ENCODE results near the gene PRR20G.
"Not testable (repeated sequence)": the region's sequence is repeated elsewhere in the genome, so short reads cannot be mapped to it uniquely, and the experiment has no call there.

Gene PRR20G

DNA sequence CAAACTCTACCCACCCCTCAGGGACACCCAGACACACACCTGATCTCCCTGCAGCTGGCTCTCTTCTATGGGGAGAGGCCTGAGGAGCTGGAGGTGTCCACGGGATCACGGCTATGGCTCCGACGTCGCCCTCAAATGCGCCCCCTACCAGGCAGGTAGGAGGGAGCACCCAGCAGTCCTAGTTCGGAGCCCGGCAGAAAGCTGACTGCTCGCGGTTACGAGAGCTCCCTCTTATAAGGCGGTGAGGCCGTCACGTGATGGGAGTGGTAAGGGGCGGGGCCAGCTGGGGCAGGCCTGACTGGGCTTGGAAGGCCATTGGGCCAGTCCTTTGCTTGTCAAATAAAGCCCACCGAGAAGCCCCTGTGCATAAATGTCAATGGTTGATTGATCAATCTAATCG is at the start of gene PRR20G:
Gene PRR20G, minus strand, starts transcription at position 207 of the 400 bp plus-strand sequence. CDS start 681 bp downstream, outside the sequence.
- DNase-seq (ENCODE audit: low read depth in 2 of 2), result no peak

DNA sequence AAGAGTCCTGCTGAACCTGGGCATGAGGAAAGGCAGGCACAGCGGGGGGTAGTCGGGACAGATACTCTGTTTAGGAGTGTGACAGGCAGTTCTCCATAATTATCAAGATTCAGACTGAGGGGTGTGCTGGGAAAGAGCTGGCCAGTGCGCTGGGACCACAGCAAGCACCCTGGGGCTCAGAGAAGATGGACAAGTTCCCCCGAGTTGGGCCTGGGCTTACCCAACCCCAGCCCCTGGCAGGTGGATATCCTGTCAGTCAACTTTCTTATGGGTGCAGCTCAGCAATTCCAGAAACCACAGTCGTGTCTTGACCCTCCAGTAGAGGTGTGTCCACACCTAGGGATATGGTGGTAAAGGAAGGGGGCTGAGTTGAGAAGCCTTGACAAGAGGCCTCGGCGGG is 49.2 kb upstream of the PRR20G start:
- DNase-seq (ENCODE audit: low read depth in 2 of 2), result no peak

DNA sequence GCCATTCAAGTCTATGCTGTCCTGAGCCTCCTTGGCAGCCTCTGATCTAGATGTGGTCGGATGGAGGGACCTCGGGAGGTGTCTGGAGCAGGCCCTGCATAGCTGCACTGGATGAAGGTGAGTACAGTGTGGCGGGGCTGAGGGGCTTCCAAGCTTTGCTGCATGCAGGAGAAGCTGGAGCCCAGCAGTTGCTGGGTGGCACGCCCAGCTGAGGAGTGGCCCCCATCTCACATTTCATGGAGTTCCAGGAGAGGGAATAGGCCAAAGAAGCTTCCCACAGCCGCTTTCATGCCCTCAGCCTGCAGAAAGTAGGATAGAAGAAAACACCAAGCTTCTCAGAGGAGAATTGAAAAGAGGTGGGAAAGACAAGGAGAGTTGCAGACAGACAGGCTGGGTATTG is 48.3 kb upstream of the PRR20G start:
- no peak for DNase-seq (ENCODE audit: low read depth in 2 of 2)

DNA sequence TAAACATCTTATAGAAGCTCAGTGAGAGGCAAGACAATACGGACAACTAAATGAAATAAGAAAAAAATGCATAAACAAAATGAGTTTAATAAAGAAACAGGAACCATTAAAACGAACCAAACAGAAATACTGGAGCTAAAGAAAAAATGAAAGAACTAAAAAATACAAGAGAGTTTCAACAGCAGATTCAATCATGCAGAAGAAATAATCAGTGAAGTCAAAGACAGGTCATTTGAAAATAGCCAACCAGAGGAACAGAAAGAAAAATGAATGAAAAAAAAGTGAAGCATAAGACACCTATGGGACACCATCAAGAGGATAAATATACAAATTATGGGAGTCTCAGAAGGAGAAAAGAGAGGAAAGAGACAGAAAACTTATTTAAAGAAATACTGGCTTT is 42.5 kb upstream of the PRR20G start:
- DNase-seq (ENCODE audit: low read depth in 2 of 2), result no peak

DNA sequence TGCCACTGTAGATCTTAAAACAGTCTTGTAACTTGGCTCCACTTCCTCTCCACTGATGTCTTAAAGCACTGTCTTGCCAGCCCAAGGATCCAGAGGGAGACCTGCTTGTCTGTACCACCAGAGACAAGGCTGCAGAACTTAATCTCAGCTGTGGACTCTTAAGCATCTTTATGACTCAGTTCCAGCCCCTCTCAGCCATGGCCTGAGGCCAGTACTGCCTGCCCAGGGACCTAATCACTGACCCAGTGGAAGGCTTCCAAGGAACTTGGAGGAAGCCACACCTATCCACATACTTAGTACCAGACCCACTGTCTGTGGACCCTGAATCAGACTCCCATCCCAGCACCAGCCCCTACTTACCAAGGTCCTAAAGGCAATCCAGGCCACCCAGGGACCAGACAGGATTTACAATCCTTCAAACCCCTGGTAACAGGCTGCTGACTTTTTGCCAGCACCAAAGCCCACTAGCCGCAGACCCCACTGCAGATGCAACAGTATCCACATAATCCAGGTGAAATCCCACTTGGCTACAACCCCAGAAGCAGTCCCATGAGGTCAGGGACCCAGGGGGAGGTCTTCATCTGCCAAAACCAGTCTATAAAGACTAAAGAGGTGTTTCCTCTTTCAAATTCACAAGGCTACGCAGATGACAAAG is 41.9 kb upstream of the PRR20G start:
- DNase-seq (ENCODE audit: low read depth in 2 of 2), result no peak

DNA sequence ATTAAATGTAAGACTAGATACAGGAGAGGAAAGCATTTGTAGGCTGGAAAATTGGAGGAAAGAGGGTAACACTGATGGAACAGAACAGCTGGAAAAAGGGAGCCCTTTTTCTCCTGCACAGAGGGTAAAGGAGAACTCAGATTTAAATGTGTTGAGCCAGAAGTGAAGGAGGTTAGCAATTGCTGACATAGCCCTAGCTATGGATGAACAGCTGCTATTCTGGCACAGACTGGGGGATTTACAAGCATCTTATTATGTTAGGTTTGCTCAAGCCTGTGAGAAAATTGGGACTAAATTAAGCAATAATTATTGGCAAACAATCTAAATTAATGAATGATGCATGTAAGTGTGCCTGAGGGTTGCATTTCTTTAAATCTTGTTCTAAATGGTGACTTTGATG is 40.6 kb upstream of the PRR20G start:
- DNase-seq (ENCODE audit: low read depth in 2 of 2), result no peak

DNA sequence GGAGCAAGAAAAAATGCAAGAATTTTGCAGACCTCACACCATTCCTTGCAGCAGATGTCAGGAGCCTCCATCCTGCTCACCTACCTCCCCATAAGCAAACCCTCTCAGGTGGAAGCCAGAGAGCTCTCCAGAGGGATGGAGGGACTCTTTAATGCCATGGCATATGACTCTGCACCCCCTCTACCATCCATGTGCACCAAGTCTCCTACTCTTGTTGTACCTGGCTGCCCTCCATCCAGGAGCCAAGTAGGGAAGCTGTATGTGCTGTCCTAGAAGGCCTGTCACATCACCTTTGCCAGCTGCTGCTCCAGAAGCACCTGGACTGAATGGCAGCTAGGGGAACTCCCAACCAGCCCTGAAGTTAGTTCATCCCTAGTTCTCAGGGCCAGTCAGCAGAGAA is 38.5 kb upstream of the PRR20G start:
- no peak for DNase-seq (ENCODE audit: low read depth in 2 of 2)

DNA sequence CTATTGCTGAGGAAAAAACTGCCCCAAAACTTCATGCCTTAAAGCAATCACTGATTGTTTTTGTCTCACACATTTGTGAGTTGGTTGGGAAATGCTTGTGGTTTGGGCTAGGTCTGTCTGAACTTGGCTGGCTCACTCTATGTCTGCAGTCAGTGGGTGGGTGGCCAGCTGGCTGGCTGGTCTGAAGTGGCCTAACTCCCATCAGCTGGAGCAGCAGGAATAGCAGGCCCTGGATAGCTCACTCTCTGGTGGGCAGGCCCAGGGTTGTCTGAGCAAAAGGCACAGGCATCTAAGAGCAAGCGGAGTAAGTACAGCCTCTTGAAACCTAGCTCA is 37.7 kb upstream of the PRR20G start:
- DNase-seq (ENCODE audit: low read depth in 2 of 2), result no peak

DNA sequence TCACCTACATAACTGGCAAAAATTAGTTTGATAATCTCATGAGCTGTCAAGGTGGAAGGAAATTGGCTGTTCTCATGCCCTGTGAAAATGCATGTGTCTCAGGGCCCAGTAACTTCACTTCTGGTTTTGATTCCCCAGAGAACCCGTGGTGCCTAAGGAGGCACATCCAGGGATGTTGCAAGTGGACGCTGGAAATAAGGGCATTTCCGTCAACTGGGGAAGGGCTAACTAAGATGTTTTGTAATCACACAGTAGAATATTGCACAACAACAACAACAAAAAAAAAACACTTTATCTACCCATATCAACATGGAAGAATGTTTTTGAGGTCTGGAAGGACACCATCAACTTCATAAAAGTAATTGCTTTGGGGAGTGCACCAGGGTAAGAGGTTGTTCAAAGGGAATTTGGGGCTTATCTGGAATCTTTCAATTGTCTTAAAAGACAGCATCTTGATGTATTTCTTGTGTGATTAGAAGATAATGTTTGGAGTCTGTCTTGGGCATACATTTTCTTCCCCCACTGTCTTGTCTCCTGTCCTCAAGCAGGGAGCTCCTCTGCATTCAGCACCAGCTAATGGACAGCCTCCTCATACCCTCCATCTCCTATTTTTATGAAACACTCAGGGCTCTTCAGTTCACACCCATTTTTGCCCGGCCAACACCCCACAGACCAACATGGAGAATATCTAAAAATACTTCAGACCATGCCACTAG is 37.2 kb upstream of the PRR20G start:
- no peak for DNase-seq (ENCODE audit: low read depth in 2 of 2)

DNA sequence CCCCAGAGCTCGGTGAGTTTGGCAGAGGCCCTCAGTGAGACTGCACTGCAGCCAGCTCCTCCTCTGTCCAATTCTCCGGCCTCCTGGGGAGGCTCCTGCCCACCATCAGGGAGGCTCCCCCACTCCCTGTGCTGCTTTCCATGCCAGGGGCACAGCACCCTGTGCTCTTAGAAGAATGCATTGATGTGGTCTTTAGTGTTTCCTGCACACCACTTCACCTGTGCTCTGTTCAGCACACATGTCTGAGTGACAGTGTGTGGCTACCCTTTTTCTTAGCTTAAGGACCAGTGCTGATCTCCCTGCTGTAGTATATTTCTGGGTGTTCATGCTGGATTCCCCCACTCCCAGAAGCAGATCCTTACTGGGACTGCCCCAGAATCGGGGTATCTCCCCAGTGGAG is 36.2 kb upstream of the PRR20G start:
- no peak for DNase-seq (ENCODE audit: low read depth in 2 of 2)

DNA sequence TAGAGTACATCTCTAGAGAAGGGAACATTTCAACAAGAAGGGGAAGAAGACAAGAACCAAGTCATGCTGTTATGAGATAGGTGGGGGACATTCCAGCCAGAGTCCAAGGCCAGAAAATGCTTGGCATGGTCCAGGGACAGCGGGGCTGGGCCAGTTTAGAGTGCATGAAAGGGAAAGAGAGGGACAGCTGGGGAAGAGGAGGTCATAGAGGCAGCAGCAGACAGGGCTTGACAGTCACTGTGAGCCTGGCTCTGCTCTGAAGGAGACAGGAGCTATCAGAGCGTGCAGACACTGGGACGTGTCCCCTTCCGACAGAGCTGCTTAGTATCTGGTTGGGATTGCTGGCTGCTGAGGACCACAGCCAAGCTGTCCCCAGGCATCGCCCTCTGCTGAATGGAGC is 35.7 kb upstream of the PRR20G start:
- no peak for DNase-seq (ENCODE audit: low read depth in 2 of 2)

DNA sequence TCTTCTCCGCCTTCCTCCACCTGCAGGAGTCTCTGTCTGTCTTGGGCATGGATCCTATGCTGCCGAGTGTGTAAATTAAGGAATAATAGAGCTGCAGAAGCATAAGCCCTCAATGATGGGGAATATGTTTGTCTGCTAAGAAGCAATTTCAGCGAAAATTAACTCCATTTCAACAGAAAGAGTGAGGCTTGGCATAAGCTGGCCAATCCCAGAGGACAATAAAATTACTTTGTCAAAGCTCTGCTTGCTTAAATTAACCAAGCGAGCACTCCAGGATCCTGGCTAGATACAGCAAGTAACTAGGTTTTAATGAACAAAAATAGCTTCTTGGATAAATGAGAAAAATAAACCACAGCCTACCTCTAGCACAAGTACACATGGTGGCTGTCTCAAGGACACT is 33.5 kb upstream of the PRR20G start:
- no peak for DNase-seq (ENCODE audit: low read depth in 2 of 2)

DNA sequence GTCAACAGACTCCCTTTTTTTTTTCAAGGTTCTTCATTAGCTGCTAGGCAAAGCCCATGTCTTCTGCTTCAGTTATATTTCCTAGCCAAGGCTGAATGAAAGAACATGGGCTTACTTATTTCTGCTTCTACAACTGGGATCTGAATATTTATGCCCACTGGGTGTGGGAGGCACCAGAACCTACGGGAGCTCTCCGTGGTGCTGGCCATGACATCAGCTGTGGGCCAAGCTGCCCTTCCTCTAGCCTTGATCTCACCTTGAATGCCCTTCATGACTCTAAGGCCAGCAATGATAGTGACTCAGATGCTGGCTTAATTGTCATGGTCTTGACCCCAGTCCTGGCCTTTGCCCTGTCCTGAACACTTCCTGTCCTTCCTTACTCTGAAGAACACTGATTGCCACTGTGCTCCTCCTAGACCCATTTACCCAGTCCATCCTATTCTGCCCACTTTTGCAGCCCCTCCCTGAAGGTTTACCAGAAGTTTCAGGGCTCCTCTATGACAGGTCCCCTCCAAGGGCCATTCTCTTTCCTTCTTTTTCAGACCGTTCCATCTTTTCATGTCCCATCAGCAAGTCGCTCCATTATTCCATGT is 32.8 kb upstream of the PRR20G start:
- DNase-seq (ENCODE audit: low read depth in 2 of 2), result no peak

DNA sequence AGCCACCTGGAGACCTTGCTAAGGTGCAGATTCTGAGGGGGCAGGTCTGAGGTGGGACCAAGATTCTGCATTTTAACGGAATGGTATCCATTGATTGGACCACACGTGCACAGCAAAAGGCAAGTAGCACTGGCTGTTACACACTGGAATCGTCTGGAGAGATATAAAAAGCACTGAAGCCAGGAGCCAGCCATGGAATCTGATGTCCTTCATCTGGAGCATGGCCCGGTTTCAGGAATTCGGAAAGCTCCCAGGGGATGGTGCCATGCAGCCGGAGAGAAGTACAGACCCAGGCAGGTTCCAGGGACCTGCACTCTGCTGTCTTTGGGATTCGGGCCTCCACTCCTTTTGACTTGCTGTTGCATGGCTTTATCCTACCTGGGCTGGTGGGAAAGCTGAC is 28.8 kb upstream of the PRR20G start:
- DNase-seq (ENCODE audit: low read depth in 2 of 2), result no peak

DNA sequence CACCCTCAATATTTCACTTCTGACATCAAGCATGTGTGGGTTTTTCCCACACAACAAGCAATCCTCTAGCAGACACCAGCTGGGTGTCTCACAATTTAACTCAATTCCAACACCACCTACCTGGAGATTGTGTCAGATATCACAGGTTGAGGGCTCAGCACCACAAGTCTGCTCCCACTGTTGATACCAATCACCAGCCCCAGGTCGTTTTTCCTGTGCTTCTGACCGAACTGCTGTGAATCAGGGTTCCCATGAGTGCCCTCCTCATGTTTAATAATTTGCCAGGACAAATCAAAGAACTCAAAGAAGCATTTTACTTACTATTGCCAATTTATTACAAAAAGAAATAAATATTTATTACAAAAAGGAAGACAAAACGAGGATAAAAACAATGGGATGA is 25.0 kb upstream of the PRR20G start:
- no peak for DNase-seq (ENCODE audit: low read depth in 2 of 2)

DNA sequence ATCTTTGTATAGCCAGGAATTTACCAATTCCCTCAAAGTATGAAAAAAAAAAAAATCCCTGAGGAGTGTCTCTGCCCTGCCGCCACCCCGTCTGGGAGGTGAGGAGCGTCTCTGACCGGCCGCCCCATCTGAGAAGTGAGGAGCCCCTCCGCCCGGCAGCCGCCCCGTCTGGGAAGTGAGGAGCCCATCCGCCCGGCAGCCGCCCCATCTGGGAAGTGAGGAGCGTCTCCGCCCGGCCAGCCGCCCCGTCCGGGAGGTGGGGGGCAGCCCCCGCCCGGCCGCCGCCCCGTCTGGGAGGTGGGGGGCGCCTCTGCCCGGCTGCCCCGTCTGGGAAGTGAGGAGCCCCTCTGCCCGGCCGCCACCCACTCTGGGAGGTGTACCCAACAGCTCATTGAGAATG is 21.0 kb upstream of the PRR20G start:
- not testable (repeated sequence) for DNase-seq (ENCODE audit: low read depth in 2 of 2)

DNA sequence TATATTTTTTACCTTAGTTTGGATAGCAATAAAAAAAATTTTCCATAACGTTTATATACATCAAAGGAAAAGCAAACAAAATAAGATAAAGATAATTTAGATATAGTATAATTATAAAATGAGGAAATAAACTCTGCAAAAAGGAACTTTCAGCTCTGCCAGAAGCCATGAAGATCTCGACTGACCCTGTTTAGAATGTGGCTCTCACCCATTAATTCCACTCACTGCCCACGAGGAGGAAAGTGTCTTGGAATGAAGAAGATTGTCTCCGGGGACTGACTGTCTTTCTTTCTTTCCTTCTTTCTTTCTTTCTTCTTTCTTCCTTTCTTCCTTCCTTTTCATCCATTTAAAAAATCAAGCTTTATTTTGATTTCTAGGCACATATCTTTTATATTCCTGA is 20.1 kb upstream of the PRR20G start:
- no peak for DNase-seq (ENCODE audit: low read depth in 2 of 2)

DNA sequence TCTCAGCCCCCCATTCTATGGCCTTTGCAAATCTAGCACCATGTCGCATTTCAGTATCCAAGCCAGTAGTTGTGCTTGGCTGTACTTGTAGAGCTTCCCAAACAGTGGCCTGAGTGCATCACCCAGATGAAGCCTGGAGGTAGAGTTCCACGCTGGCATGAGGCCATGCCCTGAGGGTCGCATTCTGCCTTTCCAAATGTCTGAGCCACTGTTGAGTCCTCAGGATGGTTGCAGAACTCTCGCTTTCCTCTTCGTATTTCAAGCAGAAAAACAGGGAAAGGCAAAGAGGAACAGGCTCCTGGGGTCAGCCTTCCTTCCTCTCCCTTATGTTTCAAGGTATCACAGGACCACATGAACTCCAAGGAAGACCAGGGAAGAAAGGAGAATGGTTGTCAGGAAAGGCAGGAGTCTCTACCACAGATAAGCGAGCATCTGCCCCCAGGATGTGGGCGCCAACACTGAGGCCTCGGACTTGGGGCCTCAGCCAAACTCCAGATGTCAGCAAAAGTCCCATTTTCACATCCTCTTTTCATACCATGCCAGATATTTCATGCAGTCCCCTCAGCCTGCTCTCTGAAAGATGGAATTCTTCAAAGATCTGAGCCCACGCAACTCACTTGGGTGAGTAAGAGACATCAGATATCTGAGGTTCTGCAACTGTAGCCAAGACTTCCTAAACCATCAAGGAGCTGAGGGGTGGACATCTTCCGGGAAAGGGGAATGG is 19.4 kb upstream of the PRR20G start:
- no peak for DNase-seq (ENCODE audit: low read depth in 2 of 2)

DNA sequence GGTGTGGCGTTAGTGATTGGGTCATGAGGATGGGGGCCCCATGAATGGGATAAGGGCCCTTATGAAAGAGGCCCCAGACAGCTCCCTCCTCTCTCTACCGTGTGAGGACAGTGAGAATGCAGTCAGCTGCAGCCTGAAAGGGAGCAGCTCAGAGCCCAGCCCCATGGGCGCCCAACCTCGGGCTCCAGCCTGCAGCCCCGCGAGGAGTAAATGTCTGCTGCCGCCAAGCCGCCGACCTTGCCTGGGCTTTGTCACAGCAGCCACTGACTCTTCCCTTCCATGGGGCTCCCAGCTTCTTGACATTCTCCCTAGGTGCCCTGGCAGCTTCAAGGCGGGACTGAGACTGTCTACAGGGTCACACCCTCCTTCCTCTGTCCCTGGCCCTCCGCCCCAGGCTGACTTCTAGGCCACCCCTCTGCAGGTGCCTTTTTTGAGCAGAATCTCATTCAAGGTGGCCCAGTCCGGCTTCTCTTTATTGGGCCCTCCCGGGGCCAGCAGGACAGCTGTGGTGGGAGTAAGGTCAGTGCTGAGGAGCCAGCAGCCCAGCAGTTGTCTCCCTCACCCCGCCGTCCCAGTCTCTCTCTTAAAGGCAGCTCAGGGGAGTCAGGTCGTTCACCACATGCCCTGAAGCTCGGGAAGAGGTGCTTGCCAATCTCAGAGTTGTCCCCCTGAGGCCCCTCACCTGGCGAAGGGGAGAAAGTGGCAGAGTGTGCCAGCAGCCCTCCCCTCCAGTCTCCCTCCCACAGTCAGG is 18.7 kb upstream of the PRR20G start:
- no peak for DNase-seq (ENCODE audit: low read depth in 2 of 2)

DNA sequence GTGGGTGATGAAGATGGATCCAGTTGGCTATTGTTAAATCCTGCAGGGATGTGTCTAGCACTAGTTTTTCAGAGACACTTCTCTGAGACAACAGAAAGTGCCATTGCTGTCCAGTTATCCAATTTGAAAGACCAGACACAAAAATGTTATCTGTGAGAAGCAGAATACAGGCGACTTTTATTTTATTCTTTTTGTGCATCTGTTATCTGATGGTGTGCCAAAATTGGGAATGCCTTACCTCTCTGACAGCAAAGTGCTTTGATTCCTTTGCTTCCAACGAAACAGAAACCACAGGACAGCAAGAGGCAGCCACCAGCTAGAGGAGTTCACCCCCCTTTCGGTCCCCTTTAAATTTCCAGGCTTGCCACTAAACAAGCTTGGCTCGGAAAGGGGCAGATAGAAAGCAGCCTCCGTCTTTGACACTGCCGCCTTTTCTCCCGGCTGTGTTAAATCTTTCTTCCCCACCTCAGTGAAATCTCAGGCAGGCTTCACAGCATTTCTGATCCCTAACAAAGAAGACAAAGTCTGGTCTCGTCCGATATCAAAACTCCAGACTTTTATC is 17.7 kb upstream of the PRR20G start:
- DNase-seq (ENCODE audit: low read depth in 2 of 2), result no peak

DNA sequence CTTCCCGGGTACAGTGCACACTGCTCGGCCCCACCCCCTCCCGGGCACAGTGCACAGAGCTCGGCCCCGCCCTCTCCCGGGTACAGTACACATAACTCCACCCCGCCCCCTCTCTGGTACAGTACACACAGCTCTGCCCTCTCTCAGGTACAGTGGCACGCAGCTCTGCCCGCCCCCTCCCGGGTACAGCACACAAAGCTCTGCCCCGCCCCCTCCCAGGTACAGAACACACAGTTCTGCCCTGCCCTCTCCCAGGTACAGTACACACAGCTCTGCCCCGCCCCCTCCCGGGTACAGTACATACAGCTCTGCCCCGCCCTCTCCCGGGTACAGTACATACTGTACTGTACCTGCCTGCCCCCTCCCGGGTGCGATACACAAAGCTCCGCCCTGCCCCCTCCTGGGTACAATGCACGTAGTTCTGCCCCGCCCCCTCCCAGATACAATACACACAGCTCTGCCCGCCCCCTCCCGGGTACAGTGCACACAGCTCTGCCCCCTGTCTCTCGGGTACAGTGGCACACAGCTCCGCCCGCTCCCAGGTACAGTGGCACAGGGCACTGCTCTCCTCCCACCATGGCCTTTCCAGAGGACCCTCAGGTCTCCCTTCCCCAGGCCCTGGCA is 16.4 kb upstream of the PRR20G start:
- no peak for DNase-seq (ENCODE audit: low read depth in 2 of 2)
